Ectodermal cell (in vitro differentiated cells): ENCODE data around the gene DMKN.
"Not testable (repeated sequence)": the region's sequence is repeated elsewhere in the genome, so short reads cannot be mapped to it uniquely, and the experiment has no call there.

ENCODE experiments used
- H3K27ac ChIP-seq: 2 replicates; pipeline ENCODE4 v1.7.0; 2013; ENCODE audit warnings: mild to moderate bottlenecking, low read depth, low read length; ENCODE audit not compliant: insufficient read depth, poor library complexity, severe bottlenecking
- H3K27me3 ChIP-seq: 2 replicates; pipeline ENCODE4 v1.7.0; 2013; ENCODE audit warnings: mild to moderate bottlenecking, low read length; ENCODE audit not compliant: insufficient read depth, control insufficient read depth, poor library complexity, severe bottlenecking
- H3K36me3 ChIP-seq: one replicate; pipeline ENCODE4 v1.7.0; 2013; ENCODE audit warnings: low read length; ENCODE audit not compliant: control insufficient read depth, insufficient read depth
- H3K4me1 ChIP-seq: one replicate; pipeline ENCODE4 v1.7.0; 2013; ENCODE audit warnings: low read length; ENCODE audit not compliant: control insufficient read depth, insufficient read depth
- H3K4me3 ChIP-seq: 2 replicates; pipeline ENCODE4 v1.7.0; 2013; ENCODE audit warnings: low read depth, low read length, control low read depth; ENCODE audit not compliant: insufficient read depth
- H3K9me3 ChIP-seq: 2 replicates; pipeline ENCODE4 v1.7.0; 2013; ENCODE audit warnings: mild to moderate bottlenecking, low read length, moderate library complexity; ENCODE audit not compliant: control insufficient read depth
- WGBS, 2 experiments: methylation state at CpG; one replicate each; pipeline ENCODE4 v1.1.7; 2013; ENCODE audit warnings: missing lambda C conversion rate in 2 of 2; 5-methylcytosine and 5-hydroxymethylcytosine counted together

DMKN gene

DNA sequence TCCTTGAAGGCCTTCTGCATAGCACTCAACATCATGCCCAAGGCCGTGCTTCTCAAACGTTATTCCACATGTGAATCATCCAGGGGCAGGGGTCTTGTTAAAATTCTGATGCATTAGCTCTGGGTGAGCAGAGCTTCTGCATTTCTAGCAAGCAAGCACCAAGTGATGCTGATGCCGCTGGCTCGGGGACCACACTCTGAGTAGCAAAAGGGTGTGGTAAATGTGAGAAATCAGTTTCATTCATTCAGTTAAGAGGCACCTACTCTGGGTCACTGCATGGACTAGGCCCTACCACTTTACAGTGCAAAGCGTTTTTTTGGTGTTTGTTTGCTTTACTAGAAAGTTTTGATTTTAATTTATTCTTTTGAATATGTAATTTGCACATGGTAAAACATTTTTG lies 30.4 kb downstream of the DMKN start:
- no peak overlapping the region for H3K4me3 ChIP-seq
- WGBS, 2 experiments: 72 to 90% methylated on average over 4 to 5 of the region's 5 CpGs
- no peaks in the 10 kb centered on the region for H3K9me3 ChIP-seq
- H3K27ac ChIP-seq: no peak overlapping the region
- no peaks in the 10 kb centered on the region for H3K27me3 ChIP-seq
- no peaks in the 10 kb centered on the region for H3K36me3 ChIP-seq
- no peaks in the 10 kb centered on the region for H3K4me1 ChIP-seq

DNA sequence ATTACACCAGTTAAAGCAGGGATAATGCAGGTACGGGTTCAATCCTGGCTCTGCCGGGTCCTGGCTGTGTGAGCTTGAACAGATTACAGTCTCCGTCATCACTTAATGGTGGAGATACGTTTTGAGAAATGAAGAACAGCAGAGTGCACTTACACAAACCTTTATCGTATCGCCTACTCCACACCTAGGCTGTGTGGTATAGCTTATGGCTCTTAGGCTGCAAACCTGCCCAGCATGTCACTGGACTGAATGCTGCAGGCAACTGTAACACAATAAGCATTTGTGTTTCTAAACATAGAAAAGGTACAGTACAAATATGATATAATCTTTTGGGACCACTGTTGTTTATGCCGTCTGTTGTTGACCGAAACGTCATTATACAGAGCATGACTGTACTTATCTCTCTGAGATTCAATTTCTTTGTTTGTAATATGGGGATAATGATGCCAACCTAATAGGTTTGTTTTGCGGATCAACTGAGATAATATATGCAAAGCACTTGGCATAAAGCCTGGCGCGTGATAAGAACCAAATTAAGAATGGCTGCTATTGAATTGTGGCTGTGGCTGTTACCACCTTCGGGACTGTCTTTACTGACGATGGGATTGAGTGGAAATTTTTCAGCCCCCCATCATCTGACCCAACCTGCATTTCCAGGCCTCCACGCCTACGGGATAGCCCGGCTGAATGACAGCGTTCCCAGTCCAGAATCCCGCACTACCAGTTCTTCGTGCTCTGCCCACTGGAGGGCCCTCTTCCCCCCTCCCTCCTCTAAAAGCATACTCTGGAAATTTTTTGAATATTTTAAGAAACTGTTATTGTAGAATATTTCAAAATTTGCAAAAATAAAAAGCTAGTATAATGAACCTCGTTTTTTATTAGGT lies 34.4 kb downstream of the DMKN start:
- Histone ChIP-seq H3K27ac (no peak overlapping the region), H3K27me3 (no peaks in the 10 kb centered on the region), H3K36me3 (no peaks in the 10 kb centered on the region), H3K4me3 (no peak overlapping the region), H3K9me3 (no peaks in the 10 kb centered on the region), H3K4me1 (no peaks in the 10 kb centered on the region)
- 92 to 94% methylated on average over 20 to 21 of the region's 21 CpGs for WGBS, 2 experiments

DNA sequence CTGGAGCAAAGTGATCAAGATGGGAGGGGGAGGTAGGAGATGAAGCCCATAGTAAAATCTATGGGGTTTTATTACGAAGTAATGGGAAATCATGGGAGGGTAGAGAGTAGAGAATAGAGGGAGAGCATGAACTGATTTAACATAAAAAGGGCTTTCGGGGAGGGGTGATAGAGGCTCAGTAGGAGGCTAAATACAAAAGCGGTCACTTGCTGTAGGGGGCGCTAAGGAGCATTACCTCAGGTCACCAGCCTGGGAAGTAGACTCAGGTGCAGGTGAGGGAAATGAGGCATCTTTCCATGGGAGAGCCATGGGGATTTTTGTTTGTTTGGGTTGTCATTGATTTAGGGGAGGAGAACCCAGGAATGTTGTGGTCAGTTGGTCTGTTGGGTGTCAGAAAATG lies 37.3 kb downstream of the DMKN start:
- no peaks in the 10 kb centered on the region for H3K9me3 ChIP-seq
- no peaks in the 10 kb centered on the region for H3K27me3 ChIP-seq
- H3K4me1 ChIP-seq: no peaks in the 10 kb centered on the region
- no peaks in the 10 kb centered on the region for H3K36me3 ChIP-seq
- H3K4me3 ChIP-seq: no peak overlapping the region
- WGBS, 2 experiments: 66 to 71% methylated on average over 4 of the region's 4 CpGs
- no peak overlapping the region for H3K27ac ChIP-seq

DNA sequence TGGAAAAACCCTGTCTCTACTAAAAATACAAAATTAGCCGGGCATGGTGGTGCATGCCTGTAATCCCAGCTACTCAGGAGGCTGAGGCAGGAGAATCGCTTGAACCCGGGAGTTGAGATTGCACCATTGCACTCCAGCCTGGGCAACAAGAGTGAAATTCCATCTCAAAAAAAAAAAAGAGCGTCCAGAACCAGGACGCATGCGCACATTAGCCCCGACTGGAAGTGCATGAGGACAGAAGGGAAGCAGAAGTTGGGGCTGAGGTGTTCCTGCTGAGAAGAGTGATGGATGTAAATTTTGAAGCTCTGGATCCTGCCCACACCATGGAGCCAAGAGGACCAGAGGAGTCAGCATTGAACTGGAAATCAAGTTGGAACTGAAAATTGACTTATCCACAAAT lies 38.9 kb downstream of the DMKN start:
- H3K27ac ChIP-seq, H3K36me3 ChIP-seq, H3K4me1 ChIP-seq, H3K9me3 ChIP-seq, H3K4me3 ChIP-seq, H3K27me3 ChIP-seq: not testable (repeated sequence)
- WGBS, 2 experiments: 88 to 96% methylated on average over 7 of the region's 7 CpGs

DNA sequence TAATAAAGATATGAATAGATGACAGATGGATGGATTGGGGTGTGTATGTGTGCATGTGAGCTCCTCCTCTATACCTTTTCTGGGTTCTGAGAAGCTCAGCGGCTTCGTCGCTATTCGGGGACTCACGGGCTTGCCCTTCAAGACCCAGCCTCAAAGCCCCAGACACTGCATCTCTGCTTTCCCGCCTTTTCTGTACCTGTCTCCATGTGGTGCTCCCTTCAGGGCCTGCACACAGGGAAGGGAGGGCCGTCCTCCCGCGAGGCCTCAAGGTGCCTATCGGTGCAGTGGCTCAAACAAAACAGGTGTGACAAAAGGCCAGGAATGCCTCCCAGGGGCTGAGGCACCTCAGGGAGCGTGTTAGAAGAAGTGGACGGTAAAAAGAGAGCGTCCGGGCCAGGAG lies 39.3 kb downstream of the DMKN start:
- H3K4me1 ChIP-seq: no peaks in the 10 kb centered on the region
- WGBS, 2 experiments: 93 to 96% methylated on average over 14 of the region's 14 CpGs
- no peak overlapping the region for H3K4me3 ChIP-seq
- no peaks in the 10 kb centered on the region for H3K36me3 ChIP-seq
- no peak overlapping the region for H3K27ac ChIP-seq
- H3K9me3 ChIP-seq: no peaks in the 10 kb centered on the region
- H3K27me3 ChIP-seq: no peaks in the 10 kb centered on the region

DNA sequence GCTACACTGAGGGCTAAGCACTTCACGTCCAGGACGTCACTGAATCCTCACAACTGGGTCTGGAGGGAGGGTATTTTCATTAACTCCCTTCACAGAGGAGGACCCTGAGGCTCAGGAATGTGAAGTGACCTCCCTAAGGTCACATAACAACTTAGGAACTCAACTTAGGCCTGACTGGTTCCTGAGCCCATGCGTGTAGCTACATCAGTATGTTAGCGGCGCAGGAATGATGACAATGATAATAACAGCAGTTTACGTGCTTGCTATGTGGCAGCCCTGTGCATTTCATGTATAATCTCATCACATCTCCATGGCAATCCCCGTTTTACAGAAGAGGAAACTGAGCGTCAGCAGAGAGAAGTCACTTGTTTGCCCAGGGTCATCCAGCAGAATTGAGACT lies 41.5 kb downstream of the DMKN start:
- no peak overlapping the region for H3K4me3 ChIP-seq
- H3K9me3 ChIP-seq: no peaks in the 10 kb centered on the region
- WGBS, 2 experiments: 88 to 91% methylated on average over 8 of the region's 8 CpGs
- no peaks in the 10 kb centered on the region for H3K36me3 ChIP-seq
- H3K27ac ChIP-seq: no peak overlapping the region
- no peaks in the 10 kb centered on the region for H3K4me1 ChIP-seq
- no peaks in the 10 kb centered on the region for H3K27me3 ChIP-seq

DNA sequence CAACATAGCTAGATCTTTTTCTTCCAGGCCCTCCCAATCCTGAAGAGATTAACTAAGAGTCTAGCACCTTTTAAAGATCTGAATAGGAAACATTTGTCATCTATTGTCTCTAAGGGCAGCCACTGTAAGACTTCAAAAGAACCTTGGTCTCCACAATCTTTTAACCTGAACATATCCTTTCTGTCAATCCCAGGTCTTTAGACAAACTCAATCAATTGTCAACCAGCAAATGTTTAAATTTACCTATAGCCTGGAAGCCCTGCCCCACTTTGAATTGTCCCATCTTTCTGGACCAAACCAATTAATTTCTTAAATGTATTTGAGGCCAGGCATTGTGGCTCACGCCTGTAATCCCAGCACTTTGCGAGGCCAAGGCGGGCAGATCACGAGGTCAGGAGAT lies 42.4 kb downstream of the DMKN start:
- H3K27ac ChIP-seq: not testable (repeated sequence)

DNA sequence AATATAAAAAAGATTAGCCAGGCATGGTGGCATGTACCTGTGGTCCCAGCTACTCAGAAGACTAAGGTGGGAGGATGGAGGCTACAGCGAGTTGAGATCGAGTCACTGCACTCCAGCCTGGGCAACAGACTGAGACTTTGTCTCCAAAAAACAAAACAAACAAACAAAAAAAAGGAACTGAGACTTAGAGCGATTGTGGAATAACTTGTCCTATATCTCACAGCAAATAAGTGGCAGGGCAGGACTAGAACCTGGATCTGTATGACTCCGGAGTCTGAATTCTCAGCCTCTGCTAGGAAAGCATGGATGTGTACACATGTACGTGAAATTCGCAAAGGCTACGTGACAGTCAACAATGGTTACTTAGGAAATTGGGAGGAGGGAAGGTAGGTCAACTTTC lies 43.3 kb downstream of the DMKN start:
- Histone ChIP-seq H3K27ac (no peak overlapping the region), H3K27me3 (no peaks in the 10 kb centered on the region), H3K4me1 (no peaks in the 10 kb centered on the region), H3K36me3 (no peaks in the 10 kb centered on the region), H3K9me3 (no peaks in the 10 kb centered on the region), H3K4me3 (no peak overlapping the region)
- WGBS, 2 experiments: 92 to 95% methylated on average over 6 to 7 of the region's 7 CpGs

More for the DNA sequence above, 42.4 kb downstream of the DMKN start:
- H3K4me1 ChIP-seq, H3K4me3 ChIP-seq, H3K9me3 ChIP-seq, H3K36me3 ChIP-seq, H3K27me3 ChIP-seq: not testable (repeated sequence)
- WGBS, 2 experiments: 78 to 89% methylated on average over 4 of the region's 4 CpGs

DNA sequence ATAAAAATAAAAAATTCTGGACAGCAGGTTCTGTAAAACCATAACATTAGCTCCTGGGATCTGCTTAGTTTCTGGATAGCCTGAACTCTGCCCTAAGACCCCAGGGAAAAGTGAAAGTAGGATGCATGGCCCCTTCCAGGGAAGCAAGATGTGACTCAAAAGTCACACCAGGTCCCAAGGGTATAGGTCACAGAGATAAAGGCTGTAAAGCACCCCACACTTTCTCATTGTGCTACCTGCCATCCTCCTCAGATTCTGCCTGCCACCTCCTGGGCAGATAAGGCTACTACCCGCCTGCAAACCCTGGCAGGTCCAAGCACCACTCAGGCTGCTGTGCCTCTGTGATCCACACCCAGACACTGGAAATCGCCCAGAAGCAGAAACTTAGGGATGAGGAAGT lies 44.8 kb downstream of the DMKN start:
- H3K9me3 ChIP-seq: no peaks in the 10 kb centered on the region
- H3K27ac ChIP-seq: no peak overlapping the region
- H3K36me3 ChIP-seq: no peaks in the 10 kb centered on the region
- H3K4me3 ChIP-seq: no peak overlapping the region
- 71 to 75% methylated on average over 2 of the region's 2 CpGs for WGBS, 2 experiments
- H3K4me1 ChIP-seq: no peaks in the 10 kb centered on the region
- no peaks in the 10 kb centered on the region for H3K27me3 ChIP-seq

DNA sequence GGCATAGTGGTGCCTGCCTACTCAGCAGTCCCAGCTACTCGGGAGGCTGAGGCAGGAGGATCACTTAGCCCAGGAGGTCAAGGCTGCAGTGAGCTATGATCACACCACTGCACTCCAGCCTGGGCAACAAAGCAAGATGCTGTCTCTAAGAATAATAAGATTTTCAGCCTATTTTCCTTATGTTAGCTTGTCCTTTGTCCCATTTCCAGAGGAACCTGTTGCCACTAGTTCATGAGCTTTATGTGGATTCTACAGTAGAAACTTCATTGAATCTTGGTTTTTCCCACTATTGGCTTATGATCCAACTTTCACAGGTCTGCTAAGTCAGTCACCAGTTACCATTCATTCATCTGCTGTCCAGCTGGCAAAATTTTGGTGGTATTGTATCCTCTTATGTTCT lies 47.2 kb downstream of the DMKN start:
- Histone ChIP-seq H3K36me3 (no peaks in the 10 kb centered on the region), H3K27me3 (no peaks in the 10 kb centered on the region), H3K9me3 (no peaks in the 10 kb centered on the region), H3K4me1 (no peaks in the 10 kb centered on the region), H3K27ac (no peak overlapping the region), H3K4me3 (no peak overlapping the region)
- WGBS, 2 experiments: 95 to 98% methylated on average over 1 of the region's 1 CpG
